GM19238 (cell line): ENCODE measurements around the gene DNAJC17.

Source experiments
- DNase-seq: peaks from one replicate; pipeline ENCODE4 v3.0.0; 2011; ENCODE audit warnings: low spot score; ENCODE audit not compliant: insufficient read length

DNAJC17 gene

DNA sequence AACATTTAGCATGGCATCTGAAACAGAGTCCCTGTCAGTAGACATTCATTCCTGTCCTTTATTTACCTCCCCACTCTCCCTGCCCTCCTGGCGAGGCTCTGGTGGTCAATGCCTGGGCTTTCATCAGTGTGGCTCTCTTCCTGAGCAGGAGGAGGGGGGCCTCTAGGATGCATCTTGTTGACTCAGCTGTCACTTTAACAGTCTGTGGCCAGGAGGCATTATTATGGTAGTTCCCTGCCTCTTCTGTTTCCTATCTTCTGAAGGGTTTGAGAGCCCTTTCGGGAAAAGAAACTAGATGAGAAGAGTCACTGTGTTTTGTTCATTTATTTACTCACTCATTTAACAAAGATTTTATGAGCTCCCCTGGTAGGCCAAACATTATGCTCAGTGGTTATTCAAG, 23.6 kb upstream of the DNAJC17 start:
- DNase-seq: no peak

DNA sequence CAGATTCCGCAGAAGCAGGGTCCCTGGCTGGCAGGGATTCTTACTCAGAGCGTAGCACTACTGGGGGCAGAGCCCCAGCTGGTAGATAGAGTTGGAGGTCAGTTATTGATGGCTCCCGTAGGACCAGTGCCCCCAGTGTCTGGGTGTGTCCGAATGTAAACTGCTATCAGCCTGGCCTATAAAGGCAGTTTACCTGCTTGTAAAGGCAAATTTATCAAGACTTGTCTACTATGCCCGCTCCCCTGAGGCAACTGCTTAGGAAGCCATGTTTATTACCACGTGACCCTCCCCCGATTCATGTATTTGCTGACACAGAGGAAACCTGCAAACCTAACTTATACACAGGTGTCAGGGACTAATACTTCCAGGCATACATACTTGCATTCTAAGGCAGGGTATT, 21.8 kb upstream of the DNAJC17 start:
- no peak for DNase-seq

DNA sequence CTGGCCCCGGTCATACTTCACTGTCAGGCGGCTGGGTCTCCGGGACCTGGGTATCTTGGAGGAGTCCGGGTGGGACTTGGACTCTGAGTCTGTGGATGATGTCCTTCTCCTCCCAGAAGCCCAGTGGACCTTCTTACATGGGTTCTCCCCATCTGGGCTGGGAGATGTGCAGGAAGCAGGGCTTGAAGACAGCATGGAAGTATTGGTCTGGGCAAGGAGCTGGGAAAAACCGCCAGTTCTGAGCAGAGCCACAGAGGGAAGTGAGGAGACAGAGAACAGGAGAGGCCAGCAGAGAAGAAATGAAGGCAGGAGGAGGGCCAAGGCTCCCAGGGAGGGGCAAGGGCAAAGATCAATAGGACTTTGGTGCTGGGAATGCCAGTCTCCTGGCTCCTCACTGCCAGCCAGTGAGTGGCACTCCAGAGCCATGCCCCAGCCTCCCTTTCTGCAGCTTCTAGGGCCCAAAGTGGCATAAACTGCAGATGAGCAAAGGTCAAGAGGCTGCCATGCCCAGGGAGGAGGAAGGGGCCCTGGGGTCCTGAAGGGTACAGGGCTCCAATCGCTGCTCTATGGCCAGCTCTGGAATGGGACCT, 21.3 kb upstream of the DNAJC17 start, which contains the start of gene PPP1R14D:
Gene PPP1R14D (minus strand): TSS at position 262 of the 590 bp plus-strand sequence. CDS start 67 bp downstream, at position 195.
- DNase-seq: no peak

DNA sequence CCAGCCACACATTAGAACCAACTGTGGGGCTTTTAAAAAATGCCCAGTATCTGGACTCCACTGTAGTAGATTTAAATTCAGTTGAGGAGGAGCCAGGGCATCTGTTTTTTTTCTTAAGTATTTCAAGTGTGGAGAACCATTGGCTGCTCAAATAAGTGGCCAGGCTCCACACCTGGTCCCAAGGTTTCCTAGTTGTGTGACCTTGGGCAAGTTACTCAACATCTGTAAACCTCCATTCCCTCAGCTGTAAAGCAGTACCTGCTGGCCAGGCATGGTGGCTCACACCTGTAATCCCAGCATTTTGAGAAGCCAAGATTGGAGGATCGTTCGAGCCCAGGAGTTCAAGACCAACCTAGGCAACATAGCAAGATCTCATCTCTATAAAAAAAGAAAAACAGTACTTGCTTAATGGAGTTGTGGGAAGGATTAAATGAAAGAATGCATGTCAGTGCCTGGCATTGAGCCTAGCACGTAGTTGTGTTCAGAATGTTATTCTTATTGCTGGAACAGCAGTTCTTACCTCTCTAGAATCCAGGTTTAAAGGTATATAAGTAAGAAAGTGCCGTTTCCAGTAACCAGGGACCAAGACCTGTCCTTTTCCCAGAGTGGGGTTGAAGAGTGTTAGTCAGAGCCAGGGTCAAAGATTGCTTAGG, 19.3 kb upstream of the DNAJC17 start:
- no peak for DNase-seq

DNA sequence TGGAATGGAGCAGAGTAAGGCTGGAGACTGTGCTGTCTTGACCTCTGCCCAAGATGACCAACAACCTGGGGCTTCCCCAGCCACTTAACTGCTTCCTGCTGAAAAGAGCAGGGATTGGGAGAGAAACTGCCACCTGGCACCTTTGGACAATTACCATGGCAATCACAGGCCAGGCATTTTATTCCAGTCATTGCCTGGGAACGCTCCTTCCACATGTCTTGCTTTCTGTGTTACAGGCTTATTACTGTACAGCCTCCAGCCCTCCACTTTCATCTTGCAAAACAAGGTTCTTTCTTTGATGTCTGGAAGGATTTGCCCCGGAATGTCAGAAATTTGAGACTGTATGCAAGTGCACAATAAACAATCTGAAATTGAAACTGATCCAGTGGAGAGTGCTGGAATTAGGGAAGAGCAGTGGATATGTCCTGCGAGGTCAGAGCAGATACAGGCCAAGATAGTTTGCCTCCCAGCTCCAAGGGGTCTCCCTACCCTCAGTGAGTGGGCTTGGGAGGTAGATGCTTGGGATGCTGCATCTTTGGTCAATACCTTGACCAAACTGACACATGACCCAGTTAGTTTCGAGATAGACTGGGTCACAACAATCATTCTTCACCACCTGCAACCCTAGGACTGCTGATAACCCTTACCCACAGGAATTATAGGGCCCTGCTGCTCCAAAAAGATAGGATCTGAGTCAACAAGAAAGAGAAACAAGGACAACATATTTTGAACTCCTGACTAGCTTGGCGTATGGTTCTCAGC, 18.6 kb upstream of the DNAJC17 start:
- no peak for DNase-seq

DNA sequence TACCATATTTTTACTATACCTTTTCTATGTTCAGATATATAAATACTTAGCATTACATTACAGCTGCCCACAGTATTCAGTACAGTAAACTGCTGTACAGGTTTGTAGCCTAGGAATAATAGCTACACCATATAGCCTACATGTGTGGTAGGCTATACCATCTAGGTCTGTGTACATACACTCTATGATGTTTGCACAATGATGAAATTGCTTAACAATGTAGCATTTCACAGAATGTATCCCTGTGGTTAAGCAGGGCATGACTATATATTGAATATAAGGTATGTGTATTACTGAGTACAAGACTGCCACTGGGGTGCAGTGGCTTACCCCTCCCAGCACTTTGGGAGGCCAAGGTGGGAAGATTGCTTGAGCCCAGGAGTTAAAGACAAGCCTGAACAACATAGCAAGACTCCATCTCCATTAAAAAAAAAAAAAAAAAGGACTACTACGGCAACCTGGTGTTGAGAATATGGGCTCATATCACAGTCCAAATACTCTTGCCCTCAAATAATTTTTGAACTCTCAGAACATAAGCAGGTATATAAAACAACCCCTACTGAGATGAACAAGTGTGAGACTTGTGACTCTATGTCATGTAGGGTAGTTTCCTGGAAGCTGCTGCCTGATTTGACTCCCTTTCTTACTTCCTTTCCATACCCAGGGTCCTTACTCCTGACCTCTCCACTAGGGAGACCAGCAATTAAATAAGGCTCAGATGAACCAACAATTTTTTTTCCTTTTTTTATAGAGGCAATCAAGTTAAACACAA, 16.5 kb upstream of the DNAJC17 start:
- DNase-seq: no peak

DNA sequence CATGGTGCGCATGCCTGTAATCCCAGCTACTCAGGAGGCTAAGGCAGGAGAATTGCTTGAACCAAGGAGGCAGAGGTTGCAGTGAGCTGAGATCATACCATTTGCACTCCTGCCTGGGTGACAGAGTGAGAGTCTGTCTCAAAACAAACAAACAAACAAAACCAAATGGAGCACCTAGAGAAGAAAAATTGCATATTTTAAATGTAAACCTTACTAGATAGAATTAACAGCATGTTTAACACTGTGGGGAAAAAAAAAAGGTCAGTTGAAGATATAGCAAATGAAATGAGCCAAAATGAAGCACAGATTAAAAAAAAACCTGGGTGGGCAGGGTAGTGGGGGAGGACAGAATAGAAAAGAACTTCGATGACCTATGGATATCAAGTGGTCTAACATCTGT, 13.9 kb upstream of the DNAJC17 start:
- DNase-seq: no peak

DNA sequence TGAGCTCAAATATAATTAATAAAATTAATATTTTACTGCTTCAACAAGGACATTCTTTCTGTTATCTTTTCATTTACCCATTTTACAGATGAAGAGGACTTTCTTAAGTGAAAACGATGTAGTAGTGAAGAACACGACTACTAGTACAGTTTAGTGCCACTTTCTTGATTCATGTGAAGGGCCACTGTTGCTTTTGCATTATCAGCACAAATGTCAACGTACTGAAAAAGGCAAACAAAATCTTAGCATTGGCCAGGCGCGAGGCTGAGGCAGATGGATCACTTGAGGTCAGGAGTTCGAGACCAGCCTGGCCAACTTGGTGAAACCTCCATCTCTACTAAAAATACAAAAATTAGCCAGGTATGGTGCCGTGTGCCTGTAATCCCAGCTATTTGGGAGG, 11.8 kb upstream of the DNAJC17 start:
- DNase-seq: no peak

DNA sequence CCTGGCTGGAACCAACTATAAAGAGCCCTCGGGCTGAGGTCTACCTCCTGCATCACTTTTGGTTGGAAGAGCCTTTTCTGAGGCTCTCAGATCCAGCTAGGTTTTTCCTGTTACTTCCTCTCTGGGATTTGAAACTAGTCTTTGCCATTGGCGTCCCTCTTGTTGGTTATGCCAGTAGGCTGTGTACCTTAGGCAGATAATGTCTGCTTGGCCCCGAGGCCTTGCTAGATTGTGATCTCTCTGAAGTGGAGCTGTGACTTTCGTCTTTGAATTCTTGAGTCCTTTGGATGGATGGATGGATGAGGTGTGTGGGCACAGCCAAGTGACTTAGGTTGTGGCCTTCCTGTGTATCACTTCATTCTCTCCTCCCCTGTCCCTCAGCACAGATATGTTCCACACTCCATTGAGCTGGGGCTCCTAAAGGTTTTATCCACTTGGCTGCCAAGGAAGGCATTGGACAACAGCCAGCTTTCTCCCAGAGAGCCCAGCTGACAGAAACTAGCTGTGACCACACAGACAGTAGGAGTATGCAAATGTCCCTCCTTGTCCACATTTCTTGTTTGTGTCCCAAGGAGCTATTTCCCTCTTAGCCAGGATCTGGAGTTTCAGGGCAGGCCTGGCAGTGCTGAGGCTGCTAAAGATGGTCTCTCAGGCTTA, 7.9 kb upstream of the DNAJC17 start:
- no peak for DNase-seq

DNA sequence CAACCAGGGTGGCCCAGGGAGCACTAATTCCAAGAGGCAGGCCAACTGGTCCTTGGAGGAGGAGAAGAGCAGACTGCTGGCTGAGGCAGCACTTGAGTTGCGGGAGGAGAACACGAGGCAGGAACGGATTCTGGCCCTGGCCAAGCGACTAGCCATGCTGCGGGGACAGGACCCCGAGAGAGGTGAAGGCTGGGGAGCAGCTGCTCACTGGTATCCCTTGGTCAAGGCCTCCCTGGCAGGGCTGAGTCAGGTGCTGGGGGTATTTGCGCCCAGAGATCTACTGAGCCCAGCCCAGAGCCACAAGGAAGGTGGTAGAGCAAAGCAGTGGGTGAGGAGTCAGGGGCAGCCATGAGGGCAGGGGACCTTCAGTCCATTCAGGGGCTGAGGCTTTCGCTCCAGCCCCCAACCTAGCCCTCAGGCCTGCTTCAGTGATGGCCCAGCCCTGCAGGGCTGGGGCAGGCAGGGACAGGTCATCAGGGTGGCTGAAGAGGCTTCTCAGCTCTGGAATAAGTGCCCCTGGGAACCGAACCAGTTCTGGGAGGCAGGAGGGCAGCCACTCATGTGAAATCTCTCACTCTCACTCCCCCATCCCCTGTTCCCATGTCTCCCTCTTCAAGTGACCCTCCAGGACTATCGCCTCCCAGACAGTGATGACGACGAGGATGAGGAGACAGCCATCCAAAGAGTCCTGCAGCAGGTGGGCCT, 5.6 kb upstream of the DNAJC17 start:
- no peak for DNase-seq

DNA sequence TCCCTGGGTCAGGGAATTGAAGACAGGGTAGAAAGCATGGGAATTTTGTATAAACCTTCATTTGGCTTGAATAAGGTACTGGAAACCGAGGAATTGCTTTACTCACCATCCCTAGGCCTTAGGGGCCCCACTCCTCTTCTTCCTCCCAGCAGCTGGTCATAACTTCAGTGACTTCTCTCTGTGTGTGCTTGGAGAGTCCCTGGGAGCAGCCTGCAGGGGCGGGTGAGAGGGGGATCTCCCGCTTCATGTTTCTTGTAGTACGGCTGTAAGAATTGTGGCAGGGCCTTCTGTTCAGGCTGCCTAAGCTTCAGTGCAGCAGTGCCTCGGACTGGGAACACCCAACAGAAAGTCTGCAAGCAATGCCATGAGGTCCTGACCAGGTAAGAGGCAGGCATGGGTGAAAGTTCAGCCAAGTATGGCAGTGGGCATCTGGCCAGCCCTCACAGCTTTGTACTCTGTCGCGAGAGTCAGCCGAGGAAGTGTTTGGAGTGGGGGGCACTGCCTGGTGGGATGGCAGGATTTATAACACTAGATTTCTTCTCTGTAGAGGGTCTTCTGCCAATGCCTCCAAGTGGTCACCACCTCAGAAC, 1.7 kb upstream of the DNAJC17 start:
- no peak for DNase-seq

DNA sequence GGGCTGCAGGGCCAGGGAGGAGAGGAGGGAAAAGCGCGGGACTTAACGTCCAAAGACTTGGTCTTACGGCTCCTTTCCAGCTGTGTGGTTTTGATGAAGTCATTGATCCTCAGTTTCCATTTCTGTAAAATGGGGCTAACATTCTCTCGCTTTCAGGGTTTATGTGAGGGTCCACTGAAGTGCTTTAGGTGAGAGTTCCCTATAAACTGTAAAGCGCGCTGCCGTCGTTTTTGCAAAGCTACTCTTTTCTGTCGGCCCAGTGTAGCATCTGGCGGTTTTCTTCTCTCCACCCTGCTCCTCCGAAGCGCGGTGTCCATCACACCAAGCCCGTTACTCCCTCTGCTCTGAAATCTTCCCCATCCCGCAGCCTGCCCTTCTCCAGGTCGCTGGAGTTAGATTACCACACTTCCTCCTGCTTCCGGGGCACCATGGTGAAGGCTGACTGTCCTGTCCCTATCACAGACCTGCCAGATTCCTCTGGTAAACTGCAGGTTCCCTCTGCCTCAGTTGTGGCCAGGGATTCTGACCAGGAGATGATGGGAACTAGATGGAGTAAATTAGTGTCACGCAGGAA, 702 bp upstream of the DNAJC17 start:
- DNase-seq: no peak

DNA sequence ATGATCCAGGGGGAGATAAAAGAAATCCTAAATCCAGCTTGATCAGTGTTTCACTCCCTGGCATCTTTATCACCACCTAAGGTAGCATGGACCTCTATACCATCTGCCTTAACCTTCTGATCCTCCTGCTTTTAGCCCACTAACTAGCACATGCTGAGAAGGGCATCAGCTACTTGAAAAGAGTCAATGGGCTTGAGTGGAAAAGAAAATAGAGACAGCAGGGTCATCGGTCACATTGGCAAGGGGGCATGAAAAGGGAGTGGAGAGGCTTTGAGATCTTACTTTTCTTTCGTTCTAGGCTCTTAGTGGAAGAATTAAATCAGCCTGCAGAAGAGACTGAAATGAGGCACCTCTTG, 623 bp downstream of the DNAJC17 start:
- no peak for DNase-seq

DNA sequence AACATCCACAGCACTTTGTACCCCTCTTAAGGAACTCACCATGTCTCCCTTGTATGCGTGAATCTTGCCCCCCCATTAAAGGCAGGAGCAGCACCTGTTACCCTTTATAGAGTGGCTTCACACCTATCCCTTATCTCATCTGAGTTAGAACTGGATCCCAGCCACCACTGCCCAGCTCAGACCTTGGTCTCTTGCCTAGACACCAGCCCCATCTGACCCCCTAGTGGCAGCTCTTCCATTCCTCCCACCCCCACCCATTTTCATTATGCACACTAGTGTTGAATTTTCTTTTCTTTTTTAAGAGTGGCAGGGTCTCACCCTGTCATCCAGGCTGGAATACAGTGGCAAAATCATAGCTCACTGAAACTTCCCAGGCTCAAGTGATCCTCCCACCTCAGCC, 3.6 kb downstream of the DNAJC17 start:
- no peak for DNase-seq

DNA sequence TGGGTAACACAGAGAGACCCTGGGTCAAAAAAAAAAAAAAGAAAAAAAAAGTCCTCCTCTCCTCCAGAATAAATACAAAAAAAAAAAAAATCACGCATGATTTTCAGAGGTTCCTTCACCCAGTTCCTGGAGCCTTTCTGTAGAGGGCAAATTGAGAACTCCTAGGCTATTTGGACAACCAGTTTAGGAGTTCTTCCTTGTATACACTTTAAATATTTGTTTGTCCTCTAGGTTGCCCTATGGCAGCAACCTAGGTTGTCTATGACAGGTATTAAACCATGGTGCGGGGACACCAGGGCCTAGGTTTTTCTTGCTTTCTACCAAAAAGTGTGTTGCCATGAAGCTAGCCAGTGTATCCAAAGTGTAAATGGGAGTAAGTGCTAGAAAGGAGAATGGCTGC, 4.2 kb downstream of the DNAJC17 start:
- DNase-seq: no peak

DNA sequence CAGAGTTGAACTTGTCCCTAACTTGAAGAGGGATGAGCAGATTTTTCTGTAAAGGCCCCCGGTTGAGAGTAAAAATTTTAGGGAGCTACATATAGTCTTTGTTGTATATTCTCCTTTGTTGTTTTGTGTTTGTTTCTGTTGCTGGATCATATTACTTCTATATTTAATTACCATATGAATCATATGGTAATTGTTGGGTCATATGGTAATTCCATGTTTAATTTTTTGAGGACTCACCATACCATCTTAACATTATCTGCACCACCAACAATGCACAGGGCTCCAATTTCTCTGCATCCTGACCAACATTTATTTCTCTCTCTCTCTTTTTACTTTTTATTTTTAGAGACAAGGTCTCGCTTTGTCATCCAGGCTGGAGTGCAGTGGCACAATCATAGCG, 7.8 kb downstream of the DNAJC17 start:
- no peak for DNase-seq

DNA sequence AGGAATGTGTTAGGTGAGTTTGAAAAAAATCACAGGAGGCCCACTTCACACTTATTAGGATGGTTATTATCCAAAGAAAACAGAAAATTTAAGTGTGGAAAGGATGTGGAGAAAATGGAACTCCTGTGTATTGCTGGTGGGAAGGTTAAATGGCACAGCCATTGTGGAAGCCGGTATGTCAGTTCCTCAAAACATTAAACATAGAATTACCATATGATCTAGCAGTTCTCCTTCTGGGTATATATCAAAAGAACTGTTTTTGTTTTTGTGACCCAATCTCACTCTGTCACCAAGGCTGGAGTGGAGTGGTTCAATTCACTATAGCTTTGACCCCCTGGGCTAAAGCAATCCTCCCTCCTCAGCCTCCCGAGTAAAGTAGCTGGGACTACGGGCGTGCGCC, 10.8 kb downstream of the DNAJC17 start:
- DNase-seq: no peak

DNA sequence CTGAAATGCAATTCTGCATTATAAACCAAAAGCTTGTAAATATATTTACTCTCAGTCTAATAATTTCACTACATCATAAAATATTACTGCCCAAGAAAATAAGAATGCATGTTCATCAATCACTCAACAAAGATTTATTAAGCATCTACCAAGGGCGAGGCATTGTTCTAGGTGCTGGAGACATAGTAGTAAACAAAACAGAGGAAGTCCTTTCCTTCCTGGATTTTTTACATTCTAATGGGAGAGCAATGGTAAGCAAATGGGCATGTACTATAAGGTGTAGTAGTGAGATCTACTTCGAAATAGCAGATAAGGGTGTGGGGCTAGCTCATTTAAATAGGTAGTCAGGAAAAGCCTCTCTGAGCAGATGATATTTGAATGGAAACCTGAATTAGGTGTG, 11.2 kb downstream of the DNAJC17 start:
- no peak for DNase-seq

DNA sequence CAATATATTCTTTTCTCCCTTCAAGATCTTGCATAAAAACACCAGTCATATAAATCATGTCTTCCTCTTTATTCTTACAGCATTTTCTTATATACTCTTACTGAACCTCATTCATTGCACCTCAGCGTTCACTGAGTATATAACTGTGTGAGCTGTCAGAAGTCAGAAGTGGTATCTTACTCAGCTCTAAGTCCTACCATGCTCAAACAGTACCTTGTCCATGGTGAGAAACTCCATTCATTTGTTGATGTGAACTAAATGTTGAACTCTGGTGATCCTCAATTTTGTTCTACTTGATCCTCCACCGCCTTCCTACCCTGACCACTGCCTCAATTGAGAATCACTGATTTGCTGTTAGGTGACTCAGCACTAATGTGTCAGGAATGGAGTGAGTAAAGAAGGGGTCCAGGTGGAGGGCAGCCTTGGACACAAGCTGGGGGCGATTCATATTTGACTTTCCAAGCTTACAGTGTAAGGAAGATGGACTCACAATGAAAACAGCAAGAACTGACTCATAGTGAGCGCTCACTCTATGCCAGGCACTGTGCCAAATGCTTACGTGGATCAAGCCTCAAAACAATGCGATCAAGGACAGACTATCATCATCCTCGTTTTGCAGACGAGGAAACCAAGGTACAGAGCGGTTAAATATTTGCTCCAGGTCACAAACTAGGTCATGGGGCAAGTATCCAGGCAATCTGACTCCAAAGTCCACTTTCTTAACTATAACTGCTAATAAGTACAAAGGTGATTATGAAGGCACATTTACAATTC, 13.9 kb downstream of the DNAJC17 start:
- no peak for DNase-seq
